ENCODE data around the gene ACTN2.

The ACTN2 gene

DNA sequence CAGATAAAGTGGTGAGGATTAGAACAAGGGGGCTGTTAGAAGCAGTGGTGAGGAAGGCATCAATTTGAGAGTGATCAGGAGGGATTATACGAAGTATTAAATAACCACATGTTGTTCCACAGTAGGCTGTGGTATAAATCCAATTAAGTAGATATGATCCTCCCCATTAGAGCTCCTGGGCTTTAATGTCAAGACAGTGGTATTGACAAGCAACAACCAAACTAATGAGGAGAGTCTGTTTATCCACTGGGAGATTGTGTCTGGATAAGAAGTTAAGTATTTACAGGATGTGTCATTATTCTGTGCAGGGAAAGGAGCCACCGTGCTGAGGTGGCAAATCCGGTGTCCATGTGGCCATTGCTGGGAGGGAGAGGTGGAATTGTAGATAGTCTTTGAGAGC, 5.8 kb downstream of the ACTN2 start:
- TF ChIP-seq, protein P1, sequence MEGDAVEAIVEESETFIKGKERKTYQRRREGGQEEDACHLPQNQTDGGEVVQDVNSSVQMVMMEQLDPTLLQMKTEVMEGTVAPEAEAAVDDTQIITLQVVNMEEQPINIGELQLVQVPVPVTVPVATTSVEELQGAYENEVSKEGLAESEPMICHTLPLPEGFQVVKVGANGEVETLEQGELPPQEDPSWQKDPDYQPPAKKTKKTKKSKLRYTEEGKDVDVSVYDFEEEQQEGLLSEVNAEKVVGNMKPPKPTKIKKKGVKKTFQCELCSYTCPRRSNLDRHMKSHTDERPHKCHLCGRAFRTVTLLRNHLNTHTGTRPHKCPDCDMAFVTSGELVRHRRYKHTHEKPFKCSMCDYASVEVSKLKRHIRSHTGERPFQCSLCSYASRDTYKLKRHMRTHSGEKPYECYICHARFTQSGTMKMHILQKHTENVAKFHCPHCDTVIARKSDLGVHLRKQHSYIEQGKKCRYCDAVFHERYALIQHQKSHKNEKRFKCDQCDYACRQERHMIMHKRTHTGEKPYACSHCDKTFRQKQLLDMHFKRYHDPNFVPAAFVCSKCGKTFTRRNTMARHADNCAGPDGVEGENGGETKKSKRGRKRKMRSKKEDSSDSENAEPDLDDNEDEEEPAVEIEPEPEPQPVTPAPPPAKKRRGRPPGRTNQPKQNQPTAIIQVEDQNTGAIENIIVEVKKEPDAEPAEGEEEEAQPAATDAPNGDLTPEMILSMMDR (IDR thresholded peaks at IDR 0.05; ENCODE audit: insufficient read depth, missing control alignments), result no peak
- FAIRE-seq, result peak; percentile 98
- DNase-seq (ENCODE audit: insufficient read length, low spot score), result peak; percentile 38

DNA sequence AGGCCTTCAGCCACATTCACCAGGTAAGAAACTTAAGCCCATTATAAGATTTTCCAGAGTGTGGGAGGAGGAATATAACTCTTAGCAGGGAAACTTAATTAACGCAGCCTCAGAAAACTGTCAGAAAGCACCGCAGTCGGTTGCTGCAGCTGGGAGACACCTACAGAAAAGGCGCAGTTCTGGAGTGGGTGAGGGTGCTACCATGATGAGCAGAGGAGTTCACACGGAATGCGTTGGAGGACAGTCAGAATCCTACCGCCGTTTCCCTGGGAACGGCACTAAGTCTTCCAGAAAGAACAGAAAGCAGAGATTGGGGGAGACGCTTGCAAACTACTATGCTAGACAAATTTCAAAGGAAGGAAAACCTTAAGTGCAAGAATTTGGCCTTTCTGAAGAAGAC, 6.4 kb downstream of the ACTN2 start:
- FAIRE-seq, result no peak
- TF ChIP-seq, protein P1 (IDR thresholded peaks at IDR 0.05; ENCODE audit: insufficient read depth, missing control alignments), result no peak
- no peak for DNase-seq (ENCODE audit: insufficient read length, low spot score)

DNA sequence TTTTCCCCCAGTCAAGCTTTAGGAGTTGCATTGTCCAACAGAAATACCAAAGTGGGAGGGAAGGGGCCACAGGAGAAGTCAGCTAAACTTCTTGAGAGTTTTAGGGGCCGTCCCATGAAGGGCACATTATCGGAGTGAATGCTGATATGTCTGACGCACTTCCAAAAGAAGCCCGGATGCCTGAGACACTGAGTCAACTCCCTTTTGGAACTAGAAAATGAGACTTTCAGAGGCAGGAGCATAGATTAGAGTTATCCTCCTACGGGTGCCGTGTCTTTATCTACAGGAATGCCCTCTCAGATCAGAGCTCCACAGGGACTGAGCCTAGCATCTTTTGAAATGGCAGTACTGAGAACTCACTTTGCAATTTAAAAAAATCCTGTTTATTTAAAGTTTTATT, 13.1 kb downstream of the ACTN2 start:
- FAIRE-seq (no peak), DNase-seq (ENCODE audit: insufficient read length, low spot score) (no peak)
- TF ChIP-seq, protein P1 (IDR thresholded peaks at IDR 0.05; ENCODE audit: insufficient read depth, missing control alignments), result no peak

DNA sequence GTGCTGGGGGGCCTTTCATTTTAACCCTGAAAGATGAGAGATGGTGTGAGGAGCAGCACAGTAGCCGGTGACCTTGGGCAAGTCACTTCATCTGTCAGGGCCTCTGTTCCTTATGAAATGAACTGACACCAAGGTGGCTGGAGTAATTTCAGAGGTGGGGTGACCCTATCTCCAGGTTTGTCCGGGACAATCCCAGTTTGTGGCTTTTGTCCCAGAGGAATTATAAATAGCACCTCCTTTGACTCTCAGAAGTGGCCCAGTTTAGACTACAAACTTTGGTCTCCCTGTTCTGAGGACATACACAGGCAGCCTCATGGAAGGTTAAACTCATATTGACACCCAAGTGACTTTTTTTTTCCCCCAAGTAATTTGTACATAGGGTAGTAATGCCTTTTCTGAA, 14.6 kb downstream of the ACTN2 start:
- FAIRE-seq (no peak), DNase-seq (ENCODE audit: insufficient read length, low spot score) (no peak)
- TF ChIP-seq, protein P1 (IDR thresholded peaks at IDR 0.05; ENCODE audit: insufficient read depth, missing control alignments), result no peak

DNA sequence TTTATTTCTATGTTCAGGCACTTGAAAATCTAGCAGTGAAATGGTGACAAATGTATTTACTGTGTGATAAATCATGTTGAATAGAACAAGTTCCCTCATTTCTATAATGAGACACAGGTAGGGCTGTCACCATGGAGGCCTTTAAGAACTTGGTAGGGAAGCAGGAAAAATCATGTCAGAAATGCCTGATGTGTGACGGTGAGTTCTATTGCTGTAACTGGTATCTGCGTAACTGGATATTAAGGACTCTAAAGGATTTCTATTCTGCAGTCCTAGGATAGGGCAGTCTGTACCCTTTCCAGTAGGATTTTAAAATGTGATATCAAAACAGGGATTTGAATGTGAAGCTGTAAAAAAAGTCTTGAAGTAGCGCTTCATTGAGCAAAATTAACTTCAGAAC, 15.5 kb downstream of the ACTN2 start:
- FAIRE-seq, result no peak
- no peak for DNase-seq (ENCODE audit: insufficient read length, low spot score)
- TF ChIP-seq, protein P1 (IDR thresholded peaks at IDR 0.05; ENCODE audit: insufficient read depth, missing control alignments), result no peak

DNA sequence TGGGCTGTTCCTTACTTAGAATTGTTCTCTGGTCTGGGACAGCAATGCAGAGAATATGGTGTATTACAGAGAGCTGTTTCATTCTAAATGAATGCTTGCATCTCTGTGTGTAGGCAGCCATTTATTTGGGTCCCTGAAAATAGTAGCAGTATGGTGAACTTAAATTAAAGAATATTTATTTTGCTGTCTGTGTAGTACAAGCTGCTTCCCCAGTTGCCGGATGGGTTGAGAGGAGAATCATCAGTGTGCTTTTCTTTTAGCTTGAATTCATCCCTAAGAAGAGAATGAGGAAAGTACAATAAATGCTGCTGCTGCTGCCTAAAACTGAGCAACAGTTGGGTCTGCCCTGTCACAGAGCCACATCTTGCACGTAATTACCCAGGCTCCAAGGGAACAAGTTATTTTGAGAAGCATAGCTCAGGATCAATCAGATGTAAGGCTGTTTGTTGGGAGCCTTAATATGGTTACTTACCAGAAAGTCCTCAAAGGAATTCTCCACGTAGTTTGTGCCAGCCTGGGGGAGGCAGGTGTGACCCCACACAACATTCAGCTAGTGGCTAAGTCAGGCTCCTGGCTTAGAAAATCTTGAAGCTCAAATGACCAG, 16.6 kb downstream of the ACTN2 start:
- FAIRE-seq (no peak), DNase-seq (ENCODE audit: insufficient read length, low spot score) (no peak)
- TF ChIP-seq, protein P1 (IDR thresholded peaks at IDR 0.05; ENCODE audit: insufficient read depth, missing control alignments), result no peak

DNA sequence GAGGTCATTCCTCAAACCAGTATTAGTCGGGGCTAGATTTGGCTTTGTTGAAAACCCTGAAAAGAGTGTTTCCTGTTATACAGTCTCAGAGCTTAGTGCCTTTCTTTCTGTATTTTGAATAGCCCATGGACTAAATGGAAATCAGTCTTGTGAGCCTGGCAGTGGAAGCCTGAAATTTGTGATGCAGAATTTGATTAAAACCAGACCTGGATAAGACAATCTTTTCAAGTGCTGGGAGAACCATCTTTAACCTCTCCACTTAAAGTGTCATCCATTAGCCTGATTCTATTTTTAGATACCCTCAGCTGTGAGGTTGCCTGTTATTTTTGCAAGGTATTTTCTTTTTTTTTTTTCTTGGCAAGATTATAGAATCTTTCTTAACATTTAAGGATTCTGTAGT, 19.5 kb downstream of the ACTN2 start:
- TF ChIP-seq, protein P1 (IDR thresholded peaks at IDR 0.05; ENCODE audit: insufficient read depth, missing control alignments), result no peak
- DNase-seq (ENCODE audit: insufficient read length, low spot score), result no peak
- no peak for FAIRE-seq

Data from D721Med (cell line).